ENCODE results near the gene SPATA19.

The SPATA19 gene

GRCh38 chr11:133818302-133818701, 27.0 kb downstream of the SPATA19 start:
- no peak overlapping the region for H3K4me3 ChIP-seq (ENCODE audit: low read depth, low read length)
- TF ChIP-seq CTCF (IDR thresholded peaks at IDR 0.05; ENCODE audit: low read depth, low read length) (no peak), POLR2A (IDR thresholded peaks at IDR 0.05; ENCODE audit: extremely low read depth, insufficient read length) (no peak), MYC (IDR thresholded peaks at IDR 0.05; ENCODE audit: low read depth, low read length) (no peak), MAX (IDR thresholded peaks at IDR 0.05; ENCODE audit: low read depth, low read length) (no peak)
- no peak for DNase-seq (ENCODE audit: low read depth)

GRCh38 chr11:133817449-133817848, 27.9 kb downstream of the SPATA19 start:
- TF ChIP-seq MYC (IDR thresholded peaks at IDR 0.05; ENCODE audit: low read depth, low read length) (no peak), CTCF (IDR thresholded peaks at IDR 0.05; ENCODE audit: low read depth, low read length) (no peak), POLR2A (IDR thresholded peaks at IDR 0.05; ENCODE audit: extremely low read depth, insufficient read length) (no peak), MAX (IDR thresholded peaks at IDR 0.05; ENCODE audit: low read depth, low read length) (no peak)
- no peak for DNase-seq (ENCODE audit: low read depth)
- no peak overlapping the region for H3K4me3 ChIP-seq (ENCODE audit: low read depth, low read length)

GRCh38 chr11:133816146-133816870, 29.0 kb downstream of the SPATA19 start:
- no peak for DNase-seq (ENCODE audit: low read depth)
- no peak overlapping the region for H3K4me3 ChIP-seq (ENCODE audit: low read depth, low read length)
- TF ChIP-seq POLR2A (IDR thresholded peaks at IDR 0.05; ENCODE audit: extremely low read depth, insufficient read length): no peak

- no peak overlapping the region for H3K4me3 ChIP-seq (ENCODE audit: low read depth, low read length)
- TF ChIP-seq CTCF (IDR thresholded peaks at IDR 0.05; ENCODE audit: low read depth, low read length) (no peak), MYC (IDR thresholded peaks at IDR 0.05; ENCODE audit: low read depth, low read length) (no peak), POLR2A (IDR thresholded peaks at IDR 0.05; ENCODE audit: extremely low read depth, insufficient read length) (no peak), MAX (IDR thresholded peaks at IDR 0.05; ENCODE audit: low read depth, low read length) (no peak)
- DNase-seq (ENCODE audit: low read depth): no peak
Observed at GRCh38 chr11:133815636-133816035, 29.7 kb downstream of the SPATA19 start.

- no peak for DNase-seq (ENCODE audit: low read depth)
- no peak overlapping the region for H3K4me3 ChIP-seq (ENCODE audit: low read depth, low read length)
Observed at GRCh38 chr11:133814588-133815100, 30.7 kb downstream of the SPATA19 start.

More at GRCh38 chr11:133814588-133815100, 30.7 kb downstream of the SPATA19 start:
- TF ChIP-seq MAX (IDR thresholded peaks at IDR 0.05; ENCODE audit: low read depth, low read length) (no peak), CTCF (IDR thresholded peaks at IDR 0.05; ENCODE audit: low read depth, low read length) (no peak), MYC (IDR thresholded peaks at IDR 0.05; ENCODE audit: low read depth, low read length) (no peak), POLR2A (IDR thresholded peaks at IDR 0.05; ENCODE audit: extremely low read depth, insufficient read length) (no peak)

Data from NB4 (cell line).